Ramos (cell line): ENCODE measurements around the gene UBN1.

Experiments
- in situ Hi-C: fragments of 300-500 bp; cut with MboI; formaldehyde crosslinking; loops from one replicate; pipeline ENCODE4 v1.14.3; 2022; ENCODE audit warnings: low sequenced_read_pairs; ENCODE audit not compliant: unreplicated experiment

UBN1 gene

GRCh38 chr16:4900036-4900435 lies 52.8 kb downstream of the UBN1 start:
- in situ Hi-C loops, result no loop called here

- in situ Hi-C loops, result no loop called here
Observed at GRCh38 chr16:4900750-4901149, 53.5 kb downstream of the UBN1 start.

GRCh38 chr16:4902038-4902437 lies 54.8 kb downstream of the UBN1 start:
- in situ Hi-C loops, result no loop called here

GRCh38 chr16:4904108-4904941 lies 57.0 kb downstream of the UBN1 start:
- in situ Hi-C loops, result no loop called here

GRCh38 chr16:4904942-4905615 lies 57.8 kb downstream of the UBN1 start:
- in situ Hi-C loops, result no loop called here

GRCh38 chr16:4908854-4909401 lies 61.6 kb downstream of the UBN1 start:
- in situ Hi-C loops, result no loop called here

GRCh38 chr16:4909825-4910224 lies 62.5 kb downstream of the UBN1 start:
- in situ Hi-C loops, result no loop called here

GRCh38 chr16:4910828-4911227 lies 63.5 kb downstream of the UBN1 start:
- in situ Hi-C loops, result no loop called here

GRCh38 chr16:4911970-4912386 lies 64.7 kb downstream of the UBN1 start:
- in situ Hi-C loops, result no loop called here

- in situ Hi-C loops, result no loop called here
Observed at GRCh38 chr16:4913130-4913773, 66.0 kb downstream of the UBN1 start.

GRCh38 chr16:4913774-4914525 lies 66.7 kb downstream of the UBN1 start:
- in situ Hi-C loops, result no loop called here

- in situ Hi-C loops, result no loop called here
Observed at GRCh38 chr16:4914528-4915225, 67.4 kb downstream of the UBN1 start.

- in situ Hi-C loops, result no loop called here
Observed at GRCh38 chr16:4915226-4915761, 68.0 kb downstream of the UBN1 start.

GRCh38 chr16:4917117-4917516 lies 69.8 kb downstream of the UBN1 start:
- in situ Hi-C loops, result no loop called here

- in situ Hi-C loops, result no loop called here
Observed at GRCh38 chr16:4918781-4919251, 71.5 kb downstream of the UBN1 start.

GRCh38 chr16:4920826-4921225 lies 73.5 kb downstream of the UBN1 start:
- in situ Hi-C loops, result no loop called here

GRCh38 chr16:4922721-4923342 lies 75.6 kb downstream of the UBN1 start:
- in situ Hi-C loops, result no loop called here

GRCh38 chr16:4923853-4924252 lies 76.6 kb downstream of the UBN1 start:
- in situ Hi-C loops, result no loop called here
